GM19239 (cell line): Measurements from ENCODE around the gene KLLN.
"Not testable (repeated sequence)": the region's sequence is repeated elsewhere in the genome, so short reads cannot be mapped to it uniquely, and the experiment has no call there.

Source experiments
- DNase-seq: peaks from one replicate; pipeline ENCODE4 v3.0.0; 2011; ENCODE audit warnings: low spot score; ENCODE audit not compliant: insufficient read length
- FAIRE-seq: peaks from 2 replicates; lab custom pipeline; 2011; peaks lifted over from hg19 to GRCh38; lab: Jason Lieb, UNC

The KLLN gene, protein sequence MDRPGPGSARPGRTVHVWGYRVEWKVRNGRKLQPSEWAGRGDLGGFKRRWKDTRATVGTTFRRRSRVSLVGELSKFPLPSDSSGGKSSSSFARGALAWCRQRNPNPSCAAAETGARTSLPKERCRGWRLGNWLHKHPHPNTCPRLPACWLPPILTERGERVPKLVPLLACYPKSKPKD

DNA sequence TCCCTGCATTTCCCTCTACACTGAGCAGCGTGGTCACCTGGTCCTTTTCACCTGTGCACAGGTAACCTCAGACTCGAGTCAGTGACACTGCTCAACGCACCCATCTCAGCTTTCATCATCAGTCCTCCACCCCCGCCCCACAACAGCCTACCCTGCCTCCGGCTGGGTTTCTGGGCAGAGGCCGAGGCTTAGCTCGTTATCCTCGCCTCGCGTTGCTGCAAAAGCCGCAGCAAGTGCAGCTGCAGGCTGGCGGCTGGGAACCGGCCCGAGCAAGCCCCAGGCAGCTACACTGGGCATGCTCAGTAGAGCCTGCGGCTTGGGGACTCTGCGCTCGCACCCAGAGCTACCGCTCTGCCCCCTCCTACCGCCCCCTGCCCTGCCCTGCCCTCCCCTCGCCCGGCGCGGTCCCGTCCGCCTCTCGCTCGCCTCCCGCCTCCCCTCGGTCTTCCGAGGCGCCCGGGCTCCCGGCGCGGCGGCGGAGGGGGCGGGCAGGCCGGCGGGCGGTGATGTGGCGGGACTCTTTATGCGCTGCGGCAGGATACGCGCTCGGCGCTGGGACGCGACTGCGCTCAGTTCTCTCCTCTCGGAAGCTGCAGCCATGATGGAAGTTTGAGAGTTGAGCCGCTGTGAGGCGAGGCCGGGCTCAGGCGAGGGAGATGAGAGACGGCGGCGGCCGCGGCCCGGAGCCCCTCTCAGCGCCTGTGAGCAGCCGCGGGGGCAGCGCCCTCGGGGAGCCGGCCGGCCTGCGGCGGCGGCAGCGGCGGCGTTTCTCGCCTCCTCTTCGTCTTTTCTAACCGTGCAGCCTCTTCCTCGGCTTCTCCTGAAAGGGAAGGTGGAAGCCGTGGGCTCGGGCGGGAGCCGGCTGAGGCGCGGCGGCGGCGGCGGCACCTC, at the start of gene KLLN, which contains the start of gene PTEN:
Gene KLLN, minus strand, starts transcription at position 481 of the 891 bp plus-strand sequence. CDS start 1,046 bp downstream, outside the sequence.
Gene PTEN, plus strand, starts transcription at position 573 of the 891 bp plus-strand sequence. CDS start 845 bp downstream, outside the sequence.
- peak; percentile 40 for DNase-seq
- FAIRE-seq: peak; percentile 91

DNA sequence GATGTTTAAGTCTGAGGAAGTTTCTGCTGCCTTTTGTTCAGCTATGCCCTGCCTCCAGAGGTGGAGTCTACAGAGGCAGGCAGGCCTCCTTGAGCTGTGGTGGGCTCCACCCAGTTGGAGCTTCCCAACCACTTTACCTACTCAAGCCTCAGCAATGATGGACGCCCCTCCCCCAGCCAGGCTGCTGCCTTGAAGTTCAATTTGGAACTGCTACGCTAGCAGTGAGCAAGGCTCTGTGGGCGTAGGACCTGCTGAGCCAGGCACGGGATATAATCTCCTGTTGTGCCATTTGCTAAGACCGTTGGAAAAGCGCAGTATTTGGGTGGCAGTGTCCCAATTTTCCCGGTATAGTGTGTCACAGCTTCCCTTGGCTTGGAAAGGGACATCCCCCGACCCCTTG, 40.1 kb upstream of the KLLN start:
- not testable (repeated sequence) for FAIRE-seq, DNase-seq

DNA sequence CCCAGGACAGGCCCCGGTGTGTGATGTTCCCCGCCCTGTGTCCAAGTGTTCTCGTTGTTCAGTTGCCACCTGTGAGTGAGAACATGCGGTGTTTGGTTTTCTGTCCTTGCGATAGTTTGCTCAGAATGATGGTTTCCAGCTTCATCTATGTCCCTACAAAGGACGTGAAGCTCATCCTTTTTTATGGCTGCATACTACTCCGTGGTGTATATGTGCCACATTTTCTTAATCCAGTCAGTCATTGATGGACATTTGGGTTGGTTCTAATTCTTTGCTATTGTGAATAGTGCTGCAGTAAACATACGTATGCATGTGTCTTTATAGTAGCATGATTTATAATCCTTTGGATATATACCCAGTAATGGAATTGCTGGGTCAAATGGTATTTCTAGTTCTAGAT, 34.6 kb upstream of the KLLN start:
- not testable (repeated sequence) for FAIRE-seq, DNase-seq

DNA sequence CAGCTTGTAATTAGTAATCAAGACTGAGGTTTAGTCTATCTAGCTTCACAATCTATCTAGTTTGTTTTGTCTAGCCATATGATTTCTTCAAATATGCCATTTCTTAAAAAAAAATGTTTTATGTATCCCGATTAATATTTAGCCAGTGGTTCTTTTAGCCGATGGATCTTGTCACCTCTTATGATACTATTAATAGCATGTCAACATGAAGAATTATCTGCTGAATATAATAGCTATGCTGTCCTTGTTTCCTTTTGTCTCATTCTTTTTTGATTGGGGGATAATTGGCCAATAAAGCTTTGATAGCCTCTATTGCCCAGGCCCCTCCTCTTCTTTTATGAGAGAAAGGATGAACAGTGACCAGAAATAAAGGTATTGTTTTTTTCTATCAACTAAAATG, 32.9 kb upstream of the KLLN start:
- FAIRE-seq: no peak

DNA sequence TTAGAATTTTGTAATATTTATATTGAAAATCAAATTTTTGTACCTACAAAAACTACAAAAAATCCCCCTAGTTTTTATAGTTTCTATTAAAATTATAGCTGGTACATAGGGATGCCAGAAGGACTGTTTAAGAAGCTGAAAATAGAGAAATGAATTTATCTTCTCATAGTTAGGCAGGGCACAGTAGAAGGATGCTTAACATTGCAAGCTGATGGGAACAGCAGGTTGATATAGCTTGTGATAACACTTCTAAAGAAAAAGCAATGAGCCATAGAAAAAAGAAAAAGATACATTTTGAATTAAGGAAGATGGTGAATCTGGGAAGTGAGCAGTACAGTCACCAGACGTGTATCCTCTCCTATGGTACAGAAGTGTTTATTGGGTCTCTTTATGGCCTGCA, 32.1 kb upstream of the KLLN start:
- DNase-seq: no peak
- FAIRE-seq: no peak

More for the DNA sequence above, 32.9 kb upstream of the KLLN start:
- DNase-seq: no peak

DNA sequence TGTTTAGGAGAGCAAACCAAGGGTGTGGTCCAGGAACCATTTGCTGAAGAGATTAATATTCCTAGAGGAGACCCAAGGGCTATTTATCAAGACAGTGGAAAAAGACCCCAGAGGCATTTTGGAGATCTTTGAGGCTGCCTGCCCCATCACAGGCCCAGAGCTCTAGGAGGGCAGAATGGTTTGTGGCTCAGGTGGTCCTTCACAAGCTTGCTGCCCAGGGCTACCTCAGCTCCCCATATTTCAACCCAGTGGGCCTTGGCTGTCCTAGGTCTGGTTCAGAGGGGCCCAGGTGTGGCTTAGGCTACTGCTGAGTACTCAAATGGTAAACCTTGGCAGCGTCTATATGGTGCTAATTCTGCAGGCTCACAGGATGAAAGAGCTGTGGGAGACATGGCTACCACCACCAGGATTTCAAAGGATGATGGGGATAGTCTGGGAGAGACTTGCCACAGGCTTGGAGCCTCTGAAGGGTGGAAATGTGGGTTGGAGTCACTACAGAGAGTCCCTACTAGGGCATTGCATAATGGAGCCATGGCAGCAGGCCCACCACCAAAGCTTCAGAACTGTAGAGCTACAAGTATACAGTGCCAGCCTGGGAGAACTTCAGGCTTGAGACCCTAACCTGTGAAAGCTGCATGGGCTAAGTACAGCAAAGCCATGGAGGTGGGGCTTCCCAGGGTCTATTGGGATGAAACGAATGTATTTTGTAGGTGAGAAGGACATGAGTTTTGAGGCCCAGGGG, 24.4 kb upstream of the KLLN start:
- DNase-seq: no peak
- no peak for FAIRE-seq

DNA sequence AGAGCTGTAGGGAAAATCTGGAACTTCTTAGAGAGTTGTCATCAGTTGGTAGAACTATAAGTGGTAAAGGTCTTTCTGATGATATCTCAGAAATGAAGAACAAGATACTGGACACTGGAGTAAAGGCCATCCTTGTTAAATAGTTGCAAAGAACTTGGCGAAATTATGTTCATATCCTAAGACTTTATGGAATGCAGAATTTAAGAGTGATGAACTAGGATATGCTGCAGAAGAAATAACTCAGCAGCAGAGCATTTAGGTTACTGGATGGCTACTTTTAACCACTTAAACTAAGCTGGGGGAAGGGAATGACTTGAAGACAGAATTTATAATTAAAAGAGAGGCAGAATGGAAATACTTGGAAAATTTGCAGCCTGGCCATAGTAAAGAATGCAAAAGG, 23.8 kb upstream of the KLLN start:
- DNase-seq: no peak
- FAIRE-seq: peak; percentile 68

DNA sequence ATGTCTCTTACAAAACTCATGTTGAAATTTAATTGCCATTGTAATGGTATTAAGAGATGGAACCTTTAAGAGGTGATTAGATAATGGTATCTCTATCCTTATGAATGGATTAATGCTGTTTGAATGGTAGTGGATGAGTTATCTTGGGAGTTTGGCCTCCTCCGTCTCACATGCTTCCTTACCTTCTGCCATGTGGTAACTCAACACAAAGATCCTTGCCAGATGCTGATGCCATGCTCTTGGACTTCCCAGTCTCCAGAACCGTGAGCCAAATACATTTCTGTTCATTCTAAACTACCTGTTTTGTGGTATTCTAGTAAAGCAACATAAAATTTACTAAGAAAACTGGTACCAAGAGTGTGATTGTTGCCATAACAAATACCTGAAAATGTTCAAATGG, 23.3 kb upstream of the KLLN start:
- no peak for FAIRE-seq

DNA sequence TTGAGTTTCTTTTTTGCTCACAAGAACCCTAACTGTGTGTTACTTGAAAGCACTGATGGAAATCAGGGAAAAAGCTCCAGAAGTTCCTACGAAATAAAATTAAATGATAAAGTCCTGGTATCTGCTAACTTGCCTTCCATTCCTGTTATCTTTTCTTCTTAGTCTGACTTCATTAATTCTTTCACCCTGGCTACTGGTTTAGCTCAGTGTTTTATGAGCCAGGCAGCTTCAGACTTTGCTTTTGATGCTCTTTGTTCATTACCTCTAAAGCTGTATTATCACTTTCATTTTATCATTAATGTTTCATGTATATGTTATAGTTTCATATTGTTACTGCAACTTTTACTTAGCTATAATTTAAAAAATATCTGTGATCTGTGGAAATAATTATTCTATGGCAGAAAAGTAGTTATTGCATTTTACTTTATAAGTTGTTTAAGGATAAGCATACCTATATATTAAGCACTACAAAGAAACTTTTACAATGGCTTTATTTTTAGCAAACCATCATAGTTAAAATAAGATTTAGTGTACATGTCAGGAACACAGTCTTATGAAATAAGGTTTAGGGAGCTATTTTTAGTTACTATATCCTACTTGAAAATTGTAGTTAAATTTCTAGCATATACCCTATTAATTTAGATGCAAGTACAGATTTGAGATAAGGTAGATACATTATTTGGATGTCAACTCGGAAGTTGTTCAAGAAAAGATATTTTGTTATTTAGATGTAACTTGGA, 19.4 kb upstream of the KLLN start:
- no peak for FAIRE-seq
- no peak for DNase-seq

More for the DNA sequence above, 23.3 kb upstream of the KLLN start:
- no peak for DNase-seq

DNA sequence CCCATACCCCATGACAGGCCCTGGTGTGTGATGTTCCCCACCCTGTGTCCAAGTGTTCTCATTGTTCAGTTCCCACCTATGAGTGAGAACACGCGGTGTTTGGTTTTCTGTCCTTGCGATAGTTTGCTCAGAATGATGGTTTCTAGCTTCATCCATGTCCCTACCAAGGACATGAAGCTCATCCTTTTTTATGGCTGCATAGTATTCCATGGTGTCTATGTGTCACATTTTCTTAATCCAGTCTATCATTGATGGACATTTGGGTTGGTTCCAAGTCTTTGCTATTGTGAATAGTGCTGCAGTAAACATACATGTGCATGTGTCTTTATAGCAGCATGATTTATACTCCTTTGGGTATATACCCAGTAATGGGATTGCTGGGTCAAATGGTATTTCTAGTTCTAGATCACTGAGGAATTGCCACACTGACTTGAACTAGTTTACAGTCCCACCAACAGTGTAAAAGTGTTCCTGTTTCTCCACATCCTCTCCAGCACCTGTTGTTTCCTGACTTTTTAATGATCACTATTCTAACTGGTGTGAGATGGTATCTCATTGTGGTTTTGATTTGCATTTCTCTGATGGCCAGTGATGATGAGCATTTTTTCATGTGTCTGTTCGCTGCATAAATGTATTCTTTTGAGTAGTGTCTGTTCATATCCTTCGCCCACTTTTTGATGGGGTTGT, 18.2 kb upstream of the KLLN start:
- not testable (repeated sequence) for DNase-seq, FAIRE-seq

DNA sequence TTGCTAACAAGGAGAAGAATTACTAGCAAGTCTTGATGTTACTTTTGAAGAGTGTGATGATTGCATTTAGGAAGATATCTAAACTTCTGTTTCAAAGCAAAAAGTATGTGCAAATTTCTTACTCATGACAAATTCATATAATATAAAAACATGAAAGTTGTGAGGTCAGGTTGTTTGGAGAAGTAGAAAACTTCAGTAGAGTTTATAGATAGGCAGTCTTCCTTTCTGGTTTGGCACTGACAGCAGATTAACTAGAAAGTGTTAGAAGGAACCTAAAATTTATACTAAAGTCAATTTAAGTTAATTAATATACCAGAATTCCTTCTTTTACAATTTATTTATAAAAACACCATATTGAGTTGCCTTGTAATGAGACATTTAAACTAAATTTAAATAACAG, 17.0 kb upstream of the KLLN start:
- DNase-seq (no peak), FAIRE-seq (no peak)

DNA sequence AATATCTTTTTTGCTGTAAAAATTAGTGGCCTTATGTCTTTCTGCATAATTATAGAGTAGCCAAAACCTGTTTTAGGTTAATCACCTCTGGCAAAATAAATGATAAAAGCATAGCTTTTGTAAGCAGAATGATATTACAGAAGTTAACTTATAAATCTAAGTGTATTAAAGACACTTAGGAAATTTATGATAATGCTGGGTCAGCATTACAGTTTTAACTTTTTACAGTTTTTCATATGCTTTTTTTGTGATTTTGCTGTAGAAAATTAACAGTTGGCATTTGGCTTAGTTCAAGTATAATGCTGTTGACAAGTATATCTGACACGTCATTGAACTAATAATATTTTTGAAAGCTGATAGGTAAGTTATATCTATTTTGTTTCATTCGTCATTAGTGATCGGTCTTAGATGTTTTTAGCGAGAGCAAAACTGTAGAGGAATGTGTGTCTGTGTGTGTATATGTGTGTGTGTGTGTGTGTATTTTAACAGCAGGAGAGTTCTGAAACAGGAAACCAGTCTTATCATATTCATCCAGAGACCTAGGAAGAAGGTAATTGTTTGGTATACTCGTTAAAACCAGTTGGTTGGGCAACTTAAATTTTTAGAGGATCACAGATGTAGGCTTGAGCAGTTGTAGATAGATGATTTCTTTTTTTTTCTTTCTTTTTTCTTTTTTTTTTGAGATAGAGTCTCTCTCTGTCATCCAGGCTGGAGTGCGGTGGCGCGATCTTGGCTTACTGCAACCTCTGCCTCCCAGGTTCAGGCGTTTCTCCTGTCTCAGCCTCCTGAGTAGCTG, 15.5 kb upstream of the KLLN start:
- DNase-seq: no peak
- peak; percentile 75 for FAIRE-seq

DNA sequence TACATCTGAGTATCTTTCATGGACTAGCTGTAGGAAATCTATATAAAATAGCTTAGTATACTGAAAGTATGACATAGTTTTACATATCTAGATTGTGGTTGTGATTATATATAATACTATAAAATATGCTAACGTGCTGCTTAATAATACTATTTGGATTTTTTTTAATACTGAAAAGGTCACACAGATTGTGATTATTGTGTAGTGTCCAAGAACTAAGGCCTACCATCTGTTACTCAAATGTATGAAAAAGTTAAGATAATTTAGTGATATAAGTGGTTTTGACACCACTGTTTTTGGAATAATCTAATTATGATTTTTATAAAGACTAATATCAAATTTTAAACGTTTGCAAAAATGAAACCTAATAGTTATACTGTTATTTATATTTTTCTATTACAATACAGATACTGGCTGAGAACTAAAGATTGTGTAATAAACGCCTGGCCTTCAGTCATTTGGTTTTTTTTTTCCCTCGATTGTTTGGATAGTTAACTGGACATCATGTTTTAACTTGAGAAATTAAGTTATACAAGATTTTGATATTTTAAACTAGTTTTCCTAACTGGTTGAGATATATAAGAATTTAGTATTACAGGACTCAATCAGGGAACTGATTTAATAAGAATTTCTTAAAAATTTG, 12.7 kb upstream of the KLLN start:
- DNase-seq (no peak), FAIRE-seq (no peak)

DNA sequence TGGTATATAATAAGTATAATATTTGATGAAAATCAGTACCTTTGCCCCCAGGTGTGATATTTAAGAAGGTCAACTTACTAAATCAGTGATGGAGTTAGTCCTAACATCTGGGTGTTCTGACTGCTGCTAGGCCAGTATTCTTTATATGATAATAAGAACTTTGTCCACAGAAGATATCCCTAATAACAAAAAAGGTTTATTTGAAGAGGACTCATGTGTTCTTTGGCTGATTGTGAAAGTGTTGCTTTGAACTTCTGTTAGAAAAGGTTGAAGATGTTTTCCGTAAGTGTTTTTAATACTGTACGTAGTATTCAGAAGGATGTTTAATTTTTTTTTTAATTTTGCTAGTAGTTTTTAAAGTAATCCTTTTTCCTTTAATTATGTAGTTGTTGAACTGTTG, 10.3 kb upstream of the KLLN start:
- FAIRE-seq (no peak), DNase-seq (no peak)

DNA sequence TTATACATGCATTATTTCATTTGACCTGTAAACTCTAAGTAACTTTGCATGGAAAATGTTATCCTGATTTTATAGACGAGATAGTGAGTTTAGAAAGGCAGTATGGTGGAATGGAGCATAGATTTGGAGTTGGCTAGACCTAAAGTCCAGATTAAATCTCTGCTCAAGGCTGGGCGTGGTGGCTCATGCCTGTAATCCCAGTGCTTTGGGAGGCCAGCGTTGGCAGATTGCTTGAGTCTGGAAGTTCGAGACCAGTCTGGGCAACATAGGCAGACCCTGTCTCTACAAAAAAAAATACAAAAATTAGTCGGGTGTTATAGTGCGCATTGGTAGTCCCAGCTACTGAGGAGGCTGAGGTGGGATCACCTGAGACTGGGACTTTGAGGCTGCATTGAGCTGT, 9.5 kb upstream of the KLLN start:
- DNase-seq (no peak), FAIRE-seq (no peak)

DNA sequence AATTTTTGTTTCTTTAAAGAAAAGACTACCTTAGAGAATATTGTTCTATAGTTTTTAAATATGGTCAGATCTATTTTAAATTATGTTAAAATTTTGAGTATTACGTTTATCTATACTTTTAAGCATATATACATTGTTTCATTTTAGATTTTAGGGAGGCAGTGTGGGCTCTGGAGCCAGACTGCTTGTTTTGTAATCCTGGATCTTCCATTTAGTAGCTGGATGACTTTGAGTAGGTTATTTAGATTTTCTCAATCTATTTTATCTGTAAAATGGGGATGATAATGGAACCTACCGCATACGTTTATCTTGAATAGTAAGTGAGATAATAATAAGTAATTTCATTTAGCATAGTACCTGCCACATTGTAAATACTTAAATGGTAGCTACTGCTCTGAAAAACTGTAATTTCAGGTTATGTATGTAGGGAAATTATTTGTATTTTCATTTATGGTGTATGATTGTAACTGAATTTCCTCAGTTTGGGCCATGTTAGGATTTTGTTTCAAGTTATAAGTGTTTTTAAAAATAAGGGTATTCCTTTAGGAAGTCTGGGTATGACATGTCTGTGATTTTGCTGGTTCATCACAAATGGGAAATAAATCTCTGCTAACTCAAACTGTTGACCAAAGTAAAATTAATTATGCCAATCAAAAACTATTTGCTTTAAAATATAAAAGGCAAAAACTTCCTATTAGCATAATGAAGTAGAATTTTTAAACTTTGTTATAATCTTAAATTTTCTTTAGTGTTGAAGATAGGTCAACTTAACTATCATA, 6.6 kb upstream of the KLLN start:
- FAIRE-seq: no peak

DNA sequence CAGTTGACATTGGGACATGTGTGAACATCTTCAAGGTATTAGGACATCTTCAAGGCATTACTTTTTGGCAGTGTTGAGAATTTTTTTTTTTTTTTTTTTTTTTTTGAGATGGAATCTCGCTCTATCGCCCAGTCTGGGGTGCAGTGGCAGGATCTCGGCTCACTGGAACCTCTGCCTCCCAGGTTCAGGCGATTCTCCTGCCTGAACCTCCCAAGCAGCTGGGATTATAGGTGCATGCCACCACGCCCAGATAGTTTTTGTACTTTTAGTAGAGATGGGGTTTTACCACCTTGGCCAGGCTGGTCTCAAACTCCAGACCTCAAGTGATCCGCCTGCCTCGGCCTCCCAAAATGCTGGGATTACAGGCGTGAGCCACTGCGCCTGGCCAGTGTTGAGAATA, 5.8 kb upstream of the KLLN start:
- peak; percentile 54 for FAIRE-seq
- not testable (repeated sequence) for DNase-seq

More for the DNA sequence above, 6.6 kb upstream of the KLLN start:
- no peak for DNase-seq
